ENCODE data around the gene OR1A2.

OR1A2 gene

DNA sequence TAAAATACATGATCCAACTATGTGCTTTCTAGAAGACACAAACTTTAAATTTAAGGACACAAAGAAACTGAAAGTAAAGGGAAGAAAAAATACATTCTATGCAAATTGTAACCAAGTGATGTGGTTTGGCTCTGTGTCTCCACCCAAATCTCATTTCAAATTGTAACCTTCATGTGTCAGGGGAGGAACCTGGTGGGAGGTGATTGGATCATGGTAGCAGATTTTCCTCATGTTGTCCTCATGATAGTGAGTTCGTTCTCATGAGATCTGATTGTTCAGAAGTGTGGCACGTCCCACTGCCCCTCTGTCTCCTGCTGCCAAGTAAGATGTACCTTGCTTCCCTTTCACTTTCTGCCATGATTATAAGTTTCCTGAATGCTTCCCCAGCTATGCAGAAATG, 25.2 kb downstream of the OR1A2 start:
- TF ChIP-seq FOXM1 (IDR thresholded peaks at IDR 0.05; ENCODE audit: borderline replicate concordance, low read depth) (no peak), MAX (IDR thresholded peaks at IDR 0.05) (no peak), TCF12 (IDR thresholded peaks at IDR 0.05; ENCODE audit: low read depth) (no peak), TAF1 (IDR thresholded peaks at IDR 0.05; ENCODE audit: low read depth) (no peak), NFIC (IDR thresholded peaks at IDR 0.05) (no peak)

Measured in Ishikawa (cell line).